B cell (primary cell): Measurements from ENCODE around the gene PHLPP1. TPM values are rescaled to one million over a fixed set of nuclear protein-coding genes. Genes with fewer than 3 reads are reported as not detected.

ENCODE experiments used
- ATAC-seq: fragments of 200-7000 bp; cut with Tn5 transposase; one replicate; pipeline ENCODE4 v1.10.0; 2021; ENCODE audit warnings: low read depth, mild to moderate bottlenecking, moderate number of reproducible peaks, moderate library complexity
- CTCF ChIA-PET: fragments of 350-600 bp; sonication (Branson Sonifier 250); formaldehyde crosslinking; loops from one replicate; lab custom pipeline; 2021; ENCODE audit warnings: antibody characterized with exemption, inconsistent platforms; lab: Charles Lee
- POLR2A ChIA-PET: fragments of 350-600 bp; sonication (Branson Sonifier 250); formaldehyde crosslinking; loops from one replicate; lab custom pipeline; 2021; ENCODE audit warnings: antibody characterized with exemption; lab: Charles Lee
- DNase-seq: peaks from one replicate; pipeline ENCODE4 v3.0.0; 2013
- H2AFZ ChIP-seq: 2 replicates; pipeline ENCODE4 v1.6.1; 2012; ENCODE audit warnings: mild to moderate bottlenecking, low read depth, low read length; ENCODE audit not compliant: insufficient read depth, poor library complexity, severe bottlenecking
- H3K27ac ChIP-seq, 2 donors: 1 replicate in 1 of 2; 2 replicates in 1 of 2; pipeline ENCODE4 v1.5.1; 2012 to 2013; ENCODE audit warnings: low read length in 2 of 2, mild to moderate bottlenecking in 2 of 2, moderate library complexity in 1 of 2
- H3K27me3 ChIP-seq, 4 experiments: fragments of 200-600 bp in 1 of 4; sonication (generic) in 1 of 4; replicated peaks in 1 of 4; 1 replicate in 2 of 4; 2 replicates in 2 of 4; pipeline versions ENCODE4 v1.6.1 to v1.7.0; 2013 to 2016; ENCODE audit warnings: low read length in 3 of 4, mild to moderate bottlenecking in 2 of 4, mixed read lengths in 1 of 4, moderate library complexity in 1 of 4; ENCODE audit not compliant: insufficient read depth in 4 of 4, control insufficient read depth in 3 of 4; ENCODE audit errors: control extremely low read depth in 1 of 4
- H3K36me3 ChIP-seq, 2 experiments: replicated peaks in 1 of 2; 1 replicate in 1 of 2; 2 replicates in 1 of 2; pipeline versions ENCODE4 v1.6.1 to v1.7.1; 2013; ENCODE audit warnings: low read length in 1 of 2; ENCODE audit not compliant: insufficient read depth in 2 of 2, control insufficient read depth in 1 of 2; ENCODE audit errors: control extremely low read depth in 1 of 2, extremely low read depth in 1 of 2
- H3K4me1 ChIP-seq, 2 donors: fragments of 200-600 bp in 1 of 2; sonication (generic) in 1 of 2; 1 replicate in 1 of 2; 2 replicates in 1 of 2; pipeline versions ENCODE4 v1.5.1 to v1.6.1; 2013 to 2017; ENCODE audit warnings: low read length in 2 of 2; ENCODE audit not compliant: control insufficient read depth in 2 of 2, insufficient read depth in 2 of 2
- H3K4me2 ChIP-seq: replicated peaks from 2 replicates; pipeline ENCODE3; 2012; ENCODE audit warnings: mild to moderate bottlenecking, low read depth, low read length; ENCODE audit not compliant: poor library complexity, severe bottlenecking
- H3K4me3 ChIP-seq, 5 experiments: fragments of 200-600 bp in 1 of 5; sonication (generic) in 1 of 5; 1 replicate in 3 of 5; 2 replicates in 2 of 5; pipeline versions ENCODE4 v1.5.1 to v1.7.0; 2011 to 2016; ENCODE audit warnings: low read length in 4 of 5, mild to moderate bottlenecking in 4 of 5, low read depth in 2 of 5, control low read depth in 1 of 5, moderate library complexity in 1 of 5; ENCODE audit not compliant: insufficient read depth in 1 of 5; ENCODE audit errors: control extremely low read depth in 1 of 5, extremely low read depth in 1 of 5
- H3K79me2 ChIP-seq: fragments of 200-600 bp; sonication (generic); one replicate; pipeline ENCODE4 v1.6.0; 2016; ENCODE audit warnings: low read length; ENCODE audit not compliant: control insufficient read depth, insufficient read depth
- H3K9ac ChIP-seq: fragments of 200-600 bp; sonication (generic); 2 replicates; pipeline ENCODE4 v1.6.1; 2017; ENCODE audit warnings: mild to moderate bottlenecking, low read length, moderate library complexity
- H3K9me3 ChIP-seq, 3 donors: one replicate each; pipeline versions ENCODE4 v1.6.1 to v1.7.1; 2013; ENCODE audit warnings: low read length in 2 of 3; ENCODE audit not compliant: control insufficient read depth in 2 of 3, insufficient read depth in 1 of 3; ENCODE audit errors: control extremely low read depth in 1 of 3
- H4K20me1 ChIP-seq: 2 replicates; pipeline ENCODE4 v1.6.0; 2012; ENCODE audit warnings: mild to moderate bottlenecking, low read length; ENCODE audit not compliant: insufficient read depth, control insufficient read depth, poor library complexity, severe bottlenecking
- H3K27ac Mint-ChIP-seq: one replicate; pipeline ENCODE4 v1.8.0; 2021; ENCODE audit warnings: mixed read lengths
- H3K27me3 Mint-ChIP-seq: one replicate; pipeline ENCODE4 v1.8.0; 2021; ENCODE audit warnings: mixed read lengths
- H3K4me1 Mint-ChIP-seq: one replicate; pipeline ENCODE4 v1.8.0; 2021; ENCODE audit warnings: mixed read lengths
- H3K4me3 Mint-ChIP-seq: one replicate; pipeline ENCODE4 v1.8.0; 2021; ENCODE audit warnings: mixed read lengths
- H3K9me3 Mint-ChIP-seq: one replicate; pipeline ENCODE4 v1.8.0; 2022; ENCODE audit warnings: mixed read lengths; ENCODE audit not compliant: insufficient read depth
- CTCF ChIP-seq: fragments of 200-600 bp; IDR thresholded peaks from one replicate; pipeline ENCODE4 v1.8.0; 2022; ENCODE audit warnings: antibody characterized with exemption, mild to moderate bottlenecking
- EZH2 ChIP-seq: IDR thresholded peaks from 2 replicates; pipeline ENCODE4 v1.6.1; 2012; ENCODE audit warnings: borderline replicate concordance, low read depth, mild to moderate bottlenecking, moderate library complexity, low read length; ENCODE audit not compliant: insufficient read depth, poor library complexity, severe bottlenecking
- WGBS: methylation state at CpG from one replicate; pipeline ENCODE4 v1.1.5; 2013; ENCODE audit warnings: missing lambda C conversion rate; ENCODE audit not compliant: insufficient coverage; 5-methylcytosine and 5-hydroxymethylcytosine counted together
- intact Hi-C: fragments of 100-400 bp; cut with micrococcal nuclease; formaldehyde crosslinking; loops from one replicate; pipeline ENCODE4 v1.10.0; 2022
- polyA plus RNA-seq: library from polyadenylated mRNA; depleted of rRNA; stranded (reverse); fragments of >200 nt; gene quantifications from 2 replicates; pipeline ENCODE4 v1.2.3, GENCODE V29; 2012
- total RNA-seq, 2 donors: library from RNA; stranded (reverse); fragments of 120-200 nt in 1 of 2; gene quantifications; 1 replicate in 1 of 2; 2 replicates in 1 of 2; pipeline versions ENCODE4 v1.2.3 to v1.2.4, GENCODE V29; 2013 to 2022

The PHLPP1 gene
- total and polyA plus RNA-seq, 2 donors (not counting 1 experiment from before 2014, with no cell fraction given), result 3.0 to 20.7 TPM

- H3K4me1 ChIP-seq, result peaks cover 0 to 4% of the 10 kb centered on the region in 2 donors
- intact Hi-C loops, result loop anchor here (5.0 kb wide), 1 partner anchor 37 kb away; no protein-coding TSS in a partner anchor
- no CpG with 5 or more reads among the region's 6 CpGs for WGBS
- no peak overlapping the region for H3K4me2 ChIP-seq
- no peak overlapping the region for H3K27ac Mint-ChIP-seq
- no peak overlapping the region for H3K4me3 Mint-ChIP-seq
- no peak overlapping the region for H2AFZ ChIP-seq
- H3K36me3 ChIP-seq, result no peaks in the 10 kb centered on the region
- H3K27ac ChIP-seq, result no peak overlapping the region
- ATAC-seq (no peak), DNase-seq (no peak)
- TF ChIP-seq CTCF (no peak), EZH2 (no peak)
- H3K27me3 ChIP-seq, result no peaks in the 10 kb centered on the region
- CTCF ChIA-PET, result no interaction called here
- no peaks in the 10 kb centered on the region for H3K27me3 Mint-ChIP-seq
- no peaks in the 10 kb centered on the region for H3K9me3 ChIP-seq
- POLR2A ChIA-PET, result no interaction called here
- H3K9ac ChIP-seq, result no peak overlapping the region
- no peaks in the 10 kb centered on the region for H3K9me3 Mint-ChIP-seq
- H4K20me1 ChIP-seq, result no peaks in the 10 kb centered on the region
- H3K4me3 ChIP-seq, result no peak overlapping the region
- peaks cover 12% of the 10 kb centered on the region for H3K4me1 Mint-ChIP-seq
- H3K79me2 ChIP-seq, result peaks cover 27% of the 10 kb centered on the region
Observed at GRCh38 chr18:62778976-62779869, 63.9 kb downstream of the PHLPP1 start.

GRCh38 chr18:62781262-62781661, 65.9 kb downstream of the PHLPP1 start:
- Mint-ChIP-seq H3K4me1 (peaks cover 28% of the 10 kb centered on the region), H3K27me3 (no peaks in the 10 kb centered on the region), H3K4me3 (no peak overlapping the region), H3K27ac (no peak overlapping the region), H3K9me3 (no peaks in the 10 kb centered on the region)
- Histone ChIP-seq H3K9me3 (no peaks in the 10 kb centered on the region), H3K9ac (no peak overlapping the region), H3K27me3 (no peaks in the 10 kb centered on the region), H3K4me3 (no peak overlapping the region), H3K79me2 (peaks cover 26% of the 10 kb centered on the region), H2AFZ (no peak overlapping the region), H3K36me3 (no peaks in the 10 kb centered on the region), H3K4me2 (no peak overlapping the region), H3K27ac (no peak overlapping the region), H3K4me1 (peaks cover 3 to 8% of the 10 kb centered on the region in 2 donors), H4K20me1 (no peaks in the 10 kb centered on the region)
- TF ChIP-seq CTCF, result no peak
- DNase-seq, result no peak
- 100% methylated on average over 2 of the region's 3 CpGs for WGBS
- no peak for ATAC-seq
- ChIA-PET CTCF (no interaction called here), POLR2A (no interaction called here)
- intact Hi-C loops, result no loop called here
